GM21619 (cell line): ENCODE data around the gene DENND1A.
"Not testable (repeated sequence)": the region's sequence is repeated elsewhere in the genome, so short reads cannot be mapped to it uniquely, and the experiment has no call there.

Experiments used
- ATAC-seq: cut with Tn5 transposase; IDR thresholded peaks from one replicate; pipeline ENCODE4 v1.9.1; 2021; ENCODE audit not compliant: unreplicated experiment

DENND1A gene

DNA sequence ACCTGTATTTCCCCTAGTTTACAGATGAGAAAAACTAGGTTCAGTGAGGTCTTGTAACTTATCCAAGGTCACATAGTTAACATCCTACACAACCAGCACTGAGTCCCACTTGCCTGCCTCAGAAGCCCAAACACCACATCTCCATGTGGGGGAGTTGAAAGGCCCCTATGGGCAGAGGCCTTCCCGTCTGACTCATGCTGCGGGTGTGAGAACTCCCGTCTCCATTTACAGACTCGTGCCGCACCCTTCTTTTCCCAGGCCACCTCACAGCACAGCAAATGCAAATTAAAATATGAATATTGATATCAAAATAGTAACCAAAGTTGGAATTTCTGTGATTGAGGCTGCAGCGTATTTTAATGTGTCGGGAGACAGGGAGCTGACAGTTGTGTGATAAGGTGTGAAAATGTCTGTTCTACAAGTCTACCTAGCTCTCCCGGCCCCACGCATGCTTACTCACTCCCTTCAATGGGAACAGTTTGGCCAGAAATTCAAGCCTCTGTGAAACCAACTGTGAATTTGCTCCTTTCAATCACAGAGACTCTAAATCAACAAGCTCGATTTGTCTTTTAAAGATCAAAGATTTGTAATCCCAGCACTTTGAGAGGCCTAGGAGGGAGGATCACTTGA, 483.8 kb downstream of the DENND1A start:
- ATAC-seq: no peak

DNA sequence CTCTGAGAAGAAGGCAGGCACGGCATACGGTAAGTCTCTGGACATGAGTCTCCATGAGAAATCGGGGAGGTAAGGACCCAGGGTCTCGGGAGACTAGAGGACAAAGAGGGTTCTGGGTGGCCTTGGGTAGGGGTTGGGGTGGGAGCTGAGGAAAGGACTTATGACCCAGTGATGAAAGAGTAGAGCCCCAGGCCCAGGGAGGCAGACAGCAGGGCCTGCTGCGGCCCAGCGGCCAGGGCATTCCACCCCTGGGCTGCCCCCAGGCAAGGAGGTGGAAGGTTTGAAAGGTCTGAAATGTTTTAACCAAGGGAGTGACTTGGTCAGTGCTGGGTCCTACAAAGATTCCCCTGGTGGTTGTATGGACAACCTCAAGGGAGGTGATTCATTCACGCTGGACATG, 484.8 kb downstream of the DENND1A start:
- ATAC-seq: no peak

DNA sequence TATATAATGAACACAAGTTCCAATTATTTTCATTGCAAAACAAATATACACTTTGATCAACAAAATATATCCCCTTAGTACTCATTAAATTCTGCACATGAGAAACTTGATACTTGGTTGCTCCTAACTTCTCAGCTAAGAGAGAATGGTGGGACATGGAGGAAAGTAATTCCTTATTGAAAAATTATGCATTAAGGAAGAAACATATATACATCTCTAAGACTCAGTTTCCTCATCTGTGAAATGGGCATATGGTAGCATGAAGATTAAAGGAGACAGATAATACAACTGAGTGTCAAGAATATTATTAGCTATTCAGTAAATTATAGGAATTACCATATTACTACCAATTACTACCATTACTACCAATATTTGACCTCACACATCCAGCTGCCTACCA, 488.2 kb downstream of the DENND1A start:
- no peak for ATAC-seq

DNA sequence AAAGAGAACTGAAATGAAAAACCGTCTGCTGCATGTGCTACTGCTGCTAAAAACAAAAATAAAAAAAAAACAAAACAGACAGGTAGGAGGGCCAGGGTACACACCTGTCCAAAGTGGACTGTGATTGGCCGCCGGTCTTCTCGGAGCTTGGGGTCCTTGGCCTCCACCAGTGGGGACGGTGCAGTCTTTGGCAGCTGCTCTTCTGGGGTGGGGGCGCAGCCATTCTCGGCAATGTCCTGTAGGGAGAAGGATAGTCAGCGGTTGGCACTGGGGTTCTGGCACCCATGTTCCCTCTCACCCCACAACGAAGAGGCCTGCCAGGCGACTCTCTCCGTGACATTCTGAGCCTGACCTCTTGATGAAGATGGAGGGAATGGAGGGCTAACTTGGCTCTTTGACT, 489.7 kb downstream of the DENND1A start:
- no peak for ATAC-seq

GRCh38 chr9:123438821-123439220, 491.1 kb downstream of the DENND1A start:
- ATAC-seq: no peak

GRCh38 chr9:123438321-123438720, 491.6 kb downstream of the DENND1A start:
- ATAC-seq: no peak

DNA sequence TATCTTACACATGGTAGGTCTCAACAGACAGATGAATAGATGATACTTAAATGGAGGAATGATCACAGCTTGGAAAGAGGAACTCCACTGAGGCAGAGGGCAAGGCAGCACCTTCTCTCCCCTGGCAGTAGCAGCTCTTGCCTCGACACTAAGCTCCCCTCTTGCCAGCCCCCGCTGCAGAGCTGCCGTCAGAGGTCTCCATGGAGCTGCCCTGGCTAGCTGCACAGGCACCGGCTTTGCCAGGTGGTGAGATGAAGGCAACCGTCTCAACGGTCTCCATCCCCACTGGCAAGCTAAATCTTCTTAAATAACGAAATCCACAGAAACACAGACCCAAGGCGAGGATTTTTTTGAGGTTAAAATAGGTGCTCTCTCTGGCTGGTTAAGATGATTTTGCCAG, 492.7 kb downstream of the DENND1A start:
- no peak for ATAC-seq

DNA sequence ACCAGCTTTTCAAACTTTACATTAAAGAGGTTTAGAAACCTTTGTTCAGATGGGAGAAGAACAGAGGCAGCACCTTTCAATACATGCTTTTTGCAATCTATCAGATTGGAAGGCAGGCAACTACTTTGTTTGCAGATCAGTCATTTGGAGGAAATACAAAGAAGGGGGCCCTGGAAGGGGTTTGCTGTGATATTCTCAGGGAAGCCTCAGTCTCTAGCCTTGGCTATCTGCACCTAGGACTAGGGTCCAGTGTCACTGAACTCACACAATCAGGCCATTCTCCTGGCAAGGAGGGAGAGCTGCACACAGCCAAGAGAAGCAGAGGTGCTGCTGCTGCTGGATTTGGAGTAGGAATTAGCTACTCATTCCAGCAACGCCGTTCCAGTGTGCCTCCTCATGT, 494.5 kb downstream of the DENND1A start:
- ATAC-seq: no peak

DNA sequence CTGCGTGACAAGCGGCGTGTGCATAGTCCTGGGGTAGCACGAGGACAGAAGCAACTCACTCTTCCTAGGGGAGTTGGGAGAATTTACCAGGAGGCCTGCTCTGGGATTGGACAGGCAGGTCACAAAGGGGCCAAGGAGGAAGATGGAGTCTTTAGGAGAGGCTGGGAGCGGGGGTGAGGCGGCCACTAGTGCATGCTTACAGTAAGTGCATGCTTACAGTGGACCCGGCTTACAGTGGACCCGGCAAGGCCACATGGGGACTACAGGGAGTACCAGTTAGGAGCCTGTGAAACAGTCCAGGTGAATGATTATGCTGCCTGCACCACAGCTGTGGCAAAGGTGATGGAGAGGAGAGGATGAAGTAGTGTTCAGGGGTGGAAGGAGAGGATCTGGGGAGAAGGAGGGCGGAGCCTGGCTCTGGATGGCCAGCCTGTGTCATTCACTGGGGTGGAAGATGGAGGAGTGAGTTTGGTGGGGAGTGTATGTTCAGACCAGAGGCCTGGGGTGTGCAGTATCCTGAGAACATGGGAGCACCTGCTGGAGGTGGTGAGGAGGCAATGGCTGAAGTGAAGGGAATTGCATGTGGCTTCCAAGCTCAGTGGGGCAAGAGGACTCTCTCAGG, 495.2 kb downstream of the DENND1A start:
- no peak for ATAC-seq

GRCh38 chr9:123432331-123433236, 497.3 kb downstream of the DENND1A start:
- no peak for ATAC-seq

- no peak for ATAC-seq
Measured at GRCh38 chr9:123431581-123431980, 498.3 kb downstream of the DENND1A start.

DNA sequence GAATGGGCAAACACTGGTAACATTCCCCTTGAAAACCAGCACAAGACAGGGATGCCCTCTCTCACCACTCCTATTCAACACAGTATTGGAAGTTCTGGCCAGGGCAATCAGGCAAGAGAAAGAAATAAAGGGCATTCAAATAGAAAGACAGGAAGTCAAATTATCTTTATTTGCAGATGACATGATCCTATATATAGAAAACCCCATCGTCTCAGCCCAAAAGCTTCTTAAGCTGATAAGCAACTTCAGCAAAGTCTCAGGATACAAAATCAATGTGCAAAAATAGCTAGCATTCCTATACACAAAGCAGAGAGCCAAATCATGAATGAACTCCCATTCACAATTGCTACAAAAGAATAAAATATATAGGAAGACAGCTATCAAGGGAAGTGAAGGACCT, 501.5 kb downstream of the DENND1A start:
- not testable (repeated sequence) for ATAC-seq

GRCh38 chr9:123426406-123426805, 503.5 kb downstream of the DENND1A start:
- no peak for ATAC-seq

DNA sequence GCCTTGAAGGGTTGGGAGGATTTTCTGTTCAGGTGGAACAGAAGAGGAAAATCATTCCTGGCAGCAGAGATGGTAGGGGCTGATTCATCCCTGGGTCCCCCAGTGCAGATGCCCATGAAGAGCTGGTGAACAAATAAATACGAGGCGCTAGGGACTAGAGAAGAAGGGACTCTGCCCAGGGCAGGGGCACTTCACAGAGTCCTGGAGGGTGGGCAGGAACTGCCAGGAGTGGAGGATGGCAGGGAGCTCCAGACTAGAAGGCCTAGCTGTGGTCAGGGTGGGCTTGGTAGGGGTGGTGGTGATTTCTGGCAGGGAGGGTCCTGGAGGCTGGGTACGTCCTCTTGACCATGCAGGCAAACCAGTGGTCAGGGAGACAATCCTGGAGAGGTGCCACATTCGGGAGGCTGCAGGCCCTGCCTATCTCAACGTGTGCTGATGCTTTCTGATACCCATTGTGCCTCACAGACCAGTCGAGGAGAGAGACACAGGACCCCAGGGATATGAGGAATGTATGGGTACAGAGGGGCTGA, 504.0 kb downstream of the DENND1A start:
- ATAC-seq: no peak

- no peak for ATAC-seq
Measured at GRCh38 chr9:123425261-123425821, 504.6 kb downstream of the DENND1A start.

GRCh38 chr9:123424552-123425225, 505.2 kb downstream of the DENND1A start:
- ATAC-seq: no peak

GRCh38 chr9:123424131-123424530, 505.8 kb downstream of the DENND1A start:
- ATAC-seq: no peak

DNA sequence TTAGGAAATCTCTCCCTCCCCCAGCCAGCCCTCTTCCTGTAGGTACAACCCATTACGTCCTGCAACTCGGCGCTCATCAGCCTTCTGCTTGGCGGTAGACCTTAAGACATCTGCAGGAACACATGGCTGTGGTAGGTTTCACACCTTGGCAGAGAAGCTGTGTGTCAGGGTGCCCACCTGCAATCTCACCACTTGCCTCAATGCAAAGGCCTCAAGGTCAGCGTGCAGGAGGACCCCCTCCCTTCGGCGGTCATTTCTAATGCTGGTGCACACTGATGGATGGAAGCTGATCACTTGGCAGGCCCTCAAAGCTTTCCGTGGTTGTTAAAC, 506.6 kb downstream of the DENND1A start:
- ATAC-seq: no peak

- ATAC-seq: no peak
Measured at GRCh38 chr9:123422635-123423310, 507.2 kb downstream of the DENND1A start.

DNA sequence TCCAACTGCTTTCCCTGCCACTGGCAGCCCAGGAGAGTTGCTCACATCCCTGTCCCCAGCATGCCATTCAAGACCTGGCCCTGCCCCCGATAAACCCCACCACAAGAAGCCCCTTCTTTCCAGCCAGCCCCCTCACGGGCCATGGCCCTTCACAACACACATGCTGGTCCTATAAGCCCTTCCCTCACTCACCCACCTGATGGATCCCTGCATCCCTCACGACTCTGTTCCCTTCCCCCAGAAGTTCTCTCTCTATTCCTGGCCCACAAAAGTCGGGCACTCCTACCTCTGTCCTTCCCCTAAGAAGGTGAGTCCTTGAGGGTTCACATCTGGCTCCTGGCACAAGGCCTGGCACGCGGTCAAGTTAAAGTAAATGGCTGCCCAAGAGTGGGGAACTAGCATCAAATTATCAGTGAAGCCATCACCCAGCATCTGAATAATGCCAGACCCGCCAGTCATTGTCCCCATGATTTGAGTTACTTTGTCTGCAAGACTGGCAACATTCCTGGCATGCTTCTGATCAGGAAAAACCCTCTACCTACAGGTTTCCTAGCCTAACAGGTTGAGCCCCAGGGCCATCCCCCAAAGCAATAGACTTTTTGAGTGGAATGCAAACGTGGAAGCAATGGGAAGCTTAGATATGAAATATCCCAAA, 508.0 kb downstream of the DENND1A start:
- no peak for ATAC-seq
